HG03469 (cell line): ENCODE measurements around the gene ENPP1.

Experiments
- ATAC-seq: cut with Tn5 transposase; IDR thresholded peaks from one replicate; pipeline ENCODE4 v1.9.1; 2021; ENCODE audit warnings: mild to moderate bottlenecking, moderate library complexity, moderate number of reproducible peaks; ENCODE audit not compliant: unreplicated experiment

Gene ENPP1

DNA sequence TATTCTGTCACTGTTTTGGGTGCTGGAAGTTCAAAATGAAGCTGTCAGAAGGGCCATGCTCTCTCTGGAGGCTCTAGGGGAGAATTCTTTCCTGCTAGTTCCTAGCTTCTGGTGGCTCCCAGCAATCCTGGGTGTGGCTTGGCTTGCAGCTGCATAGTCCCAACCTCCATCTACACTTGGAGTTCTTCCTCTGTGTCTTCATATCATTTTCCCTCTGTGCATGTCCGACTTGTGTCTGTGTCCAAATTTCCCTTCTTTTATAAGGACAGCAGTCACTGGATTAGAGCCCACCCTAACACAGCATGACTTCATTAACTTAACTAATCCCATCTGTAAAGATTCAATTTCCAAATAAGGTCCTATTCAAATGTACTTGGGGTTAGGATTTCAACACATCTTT is 23.3 kb upstream of the ENPP1 start:
- no peak for ATAC-seq

DNA sequence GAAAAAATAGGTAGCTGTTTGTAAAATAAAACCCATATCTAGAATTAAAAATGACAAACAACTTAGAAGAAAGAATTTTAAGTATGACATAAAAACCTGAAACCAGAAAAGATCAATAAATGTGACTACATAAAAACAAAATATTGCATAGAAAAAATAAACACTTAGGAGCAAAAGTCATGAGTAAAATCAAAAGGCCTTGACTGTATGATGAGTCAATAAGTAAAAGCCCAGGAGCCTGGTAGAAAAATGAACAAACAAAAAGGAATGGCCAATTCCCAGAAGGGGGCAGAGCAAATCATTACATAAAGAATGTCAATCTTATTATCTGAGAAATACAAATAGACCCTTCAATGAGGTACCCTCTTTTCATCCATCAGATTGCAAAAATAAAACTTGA is 20.7 kb upstream of the ENPP1 start:
- ATAC-seq, result no peak

DNA sequence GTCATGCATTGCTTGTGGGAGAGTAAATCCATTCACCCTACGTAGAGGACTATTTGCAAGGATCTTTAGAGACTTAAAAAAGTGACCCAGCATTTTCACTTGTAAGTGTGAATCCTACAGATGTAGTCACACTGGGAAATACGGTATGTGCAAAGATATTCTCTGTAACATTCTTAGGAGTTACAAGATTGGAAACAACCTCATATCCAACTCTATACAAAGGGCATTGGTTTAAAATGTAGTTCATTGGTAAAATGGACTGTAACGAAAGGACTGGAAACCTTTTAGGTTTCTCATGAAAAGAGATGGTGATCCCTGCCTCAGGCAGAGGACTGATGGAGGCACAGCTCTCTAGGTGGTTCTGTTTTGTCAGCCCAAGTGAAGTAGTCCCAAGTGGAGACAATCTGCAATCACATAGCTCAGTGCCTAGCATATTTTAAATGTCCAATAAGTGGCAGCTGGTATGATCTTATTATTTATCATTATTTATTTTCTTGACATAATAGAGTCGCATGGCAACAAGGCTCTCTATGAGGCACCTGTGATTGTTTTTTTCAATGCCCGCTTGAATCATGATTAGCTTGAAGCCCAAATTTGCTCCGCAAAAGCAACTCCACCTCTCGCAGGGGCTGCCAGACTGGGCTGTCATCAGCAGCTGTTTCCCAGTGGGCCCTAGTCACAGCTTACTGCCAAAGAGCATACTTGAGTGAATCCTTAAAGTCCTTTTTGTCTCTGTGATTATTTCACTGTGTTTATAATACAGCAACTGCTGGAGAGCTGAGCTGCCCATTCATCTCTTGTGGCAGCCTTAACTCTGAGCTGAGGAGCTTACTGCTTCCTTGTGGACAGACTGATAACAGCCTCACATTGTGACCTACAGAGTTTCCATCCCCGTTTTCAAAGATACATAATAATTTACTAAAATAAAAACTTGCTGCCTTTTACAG is 19.8 kb upstream of the ENPP1 start:
- ATAC-seq, result no peak

DNA sequence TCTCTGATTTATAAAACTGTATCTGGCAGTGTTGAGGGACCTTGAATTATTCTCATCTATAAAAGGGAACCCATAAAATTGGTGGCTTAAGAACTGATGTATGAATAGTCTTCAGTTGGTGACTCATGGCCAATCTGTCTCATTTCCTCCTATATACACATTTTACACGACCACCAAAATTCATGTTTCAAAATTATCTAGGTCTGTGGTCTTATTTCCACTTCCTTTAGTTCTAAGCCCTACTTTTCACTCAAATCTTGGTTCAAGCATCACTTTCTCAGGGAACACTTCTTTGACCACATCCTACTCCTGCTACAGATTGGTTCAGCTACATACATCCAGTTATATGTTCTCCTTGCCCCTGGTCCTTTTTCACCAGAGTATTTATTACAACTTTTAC is 18.6 kb upstream of the ENPP1 start:
- no peak for ATAC-seq

DNA sequence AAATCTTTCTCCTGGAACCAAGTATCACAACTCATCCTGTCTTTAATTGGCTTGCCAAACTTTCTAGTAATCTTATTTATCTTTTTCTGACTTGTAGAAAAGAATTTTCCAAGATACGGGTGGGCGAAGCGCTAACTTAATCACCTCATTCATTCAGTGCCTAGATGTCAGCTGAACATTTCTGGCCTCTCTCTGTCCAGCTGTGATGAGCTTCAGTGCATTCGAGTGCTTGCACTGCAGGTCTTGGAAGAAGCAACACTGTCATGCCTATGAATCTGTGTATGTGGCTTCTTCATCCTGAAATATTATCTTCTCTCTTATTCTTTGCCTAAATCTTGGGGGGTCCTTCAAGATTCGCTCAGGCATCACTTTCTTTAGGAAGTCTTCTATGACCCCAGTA is 16.3 kb upstream of the ENPP1 start:
- ATAC-seq, result no peak

DNA sequence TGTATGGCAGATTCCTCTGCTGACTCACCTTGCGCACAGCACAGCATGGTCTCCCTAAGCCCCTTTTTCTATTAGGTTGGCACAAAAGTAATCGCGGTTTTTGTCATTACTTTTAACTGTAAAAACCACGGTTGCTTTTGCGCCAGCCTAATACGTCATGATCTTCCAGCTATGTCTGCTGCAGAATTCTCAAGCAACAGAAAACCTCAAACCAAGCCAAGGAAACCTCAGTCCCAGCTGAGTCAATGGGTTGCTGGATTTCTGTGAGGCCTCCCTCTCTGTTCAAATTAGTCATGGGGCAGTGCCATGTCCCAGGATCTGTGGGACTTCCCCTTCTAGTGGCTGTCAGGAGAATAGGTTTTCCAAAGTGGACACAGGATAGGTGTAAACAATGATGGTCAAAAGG is 15.7 kb upstream of the ENPP1 start:
- ATAC-seq, result no peak

DNA sequence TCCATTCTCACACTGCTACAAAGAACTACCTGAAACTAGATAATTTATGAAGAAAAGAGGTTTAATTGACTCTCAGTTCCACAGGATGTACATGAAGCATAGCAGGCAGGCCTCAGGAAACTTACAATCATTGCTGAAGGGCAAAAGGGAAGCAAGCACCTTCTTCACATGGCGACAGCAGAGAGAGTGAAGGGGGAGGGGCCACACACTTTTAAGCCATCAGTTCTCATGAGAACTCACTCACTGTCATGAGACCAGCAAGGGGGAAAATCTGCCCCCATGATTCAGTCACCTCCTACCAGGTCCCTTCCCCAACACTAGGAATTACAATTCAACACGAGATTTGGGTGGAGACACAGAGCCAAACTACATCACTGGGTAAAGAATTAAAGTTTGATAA is 12.5 kb upstream of the ENPP1 start:
- ATAC-seq, result no peak

DNA sequence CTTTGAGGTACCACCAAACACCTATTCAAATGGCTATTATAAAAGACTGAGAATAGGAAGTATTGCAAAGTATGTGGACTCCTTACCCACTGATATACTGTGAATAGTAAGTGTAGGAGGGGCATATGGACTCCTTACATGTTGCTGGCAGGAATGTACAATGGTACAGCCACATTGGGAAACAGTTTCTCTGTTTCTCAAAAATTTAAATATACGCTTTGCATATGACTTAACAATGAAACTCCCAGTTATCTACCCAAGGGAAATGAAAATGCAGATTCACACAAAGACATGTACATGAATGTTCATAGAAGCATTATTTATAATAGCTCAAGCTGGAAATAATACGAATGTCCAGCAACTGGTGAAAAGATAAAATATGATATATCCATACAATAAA is 5.5 kb upstream of the ENPP1 start:
- no peak for ATAC-seq

DNA sequence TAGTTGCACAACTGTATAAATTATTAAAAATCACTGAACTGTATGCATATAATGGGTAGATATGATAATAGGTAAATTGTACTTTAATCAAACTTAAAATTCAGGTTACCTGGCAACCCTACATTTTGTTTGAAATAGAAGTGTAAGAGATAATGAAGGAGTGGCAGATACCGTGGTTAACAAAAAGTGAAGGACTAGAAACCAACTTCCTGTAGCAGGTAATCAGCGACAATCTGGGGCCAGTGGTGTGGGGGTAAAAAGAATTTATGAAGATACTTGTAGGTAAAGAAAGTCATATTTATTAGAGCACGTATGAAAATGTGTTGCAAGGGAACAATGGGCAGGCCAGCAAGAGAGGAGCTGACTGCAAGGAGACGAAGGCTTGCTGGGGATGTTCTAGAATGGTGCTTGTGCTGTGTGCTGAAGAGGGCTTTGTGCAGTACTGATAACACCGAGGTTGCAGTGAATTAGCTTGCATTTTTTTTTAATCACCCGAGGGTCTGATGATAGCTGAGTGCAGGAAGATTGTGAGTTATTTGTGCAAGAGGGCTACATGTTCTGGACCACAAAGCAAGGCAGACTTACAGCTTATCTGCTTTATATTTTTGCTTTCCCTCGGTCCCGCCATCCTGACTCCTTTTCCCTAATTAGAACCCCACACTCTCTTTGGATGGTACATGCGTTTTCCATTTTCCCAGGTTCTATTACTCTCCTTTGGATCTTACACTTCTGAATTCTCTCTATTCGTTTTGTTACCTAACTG is 4.6 kb upstream of the ENPP1 start:
- ATAC-seq, result no peak

DNA sequence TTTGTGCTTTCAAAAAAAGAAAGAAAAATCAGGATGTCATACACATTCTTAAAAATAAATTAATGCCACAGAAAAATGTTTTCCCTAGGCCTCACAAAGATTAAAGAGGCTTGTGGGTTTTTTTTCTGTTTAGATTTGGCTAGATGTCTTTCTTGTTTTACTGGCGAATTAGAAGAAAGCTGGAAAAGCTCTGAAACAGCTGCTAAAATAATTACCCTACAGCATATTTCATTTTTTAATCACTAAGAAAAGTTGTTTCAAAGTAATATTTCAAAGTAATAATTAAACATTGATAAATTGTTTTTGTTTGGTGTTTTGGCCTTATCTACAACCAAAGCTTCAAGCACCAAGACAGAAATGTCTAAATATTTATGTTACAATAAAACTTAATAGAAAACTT is 3.7 kb upstream of the ENPP1 start:
- ATAC-seq, result no peak

DNA sequence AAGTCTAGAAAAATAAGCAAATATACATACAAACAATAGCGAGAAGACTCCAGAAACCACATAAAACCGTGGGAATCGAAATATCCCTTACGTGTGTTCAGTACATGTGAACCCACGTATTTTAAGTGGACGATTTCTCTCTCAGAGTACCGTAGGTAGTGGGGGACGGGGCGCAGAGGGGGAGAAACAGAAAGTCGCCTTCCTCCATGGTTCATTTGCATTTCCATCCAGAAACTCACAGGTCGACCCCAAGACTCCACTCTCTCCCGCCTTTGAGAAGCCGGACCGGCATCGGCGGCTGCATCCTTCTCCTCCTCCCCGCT is 538 bp upstream of the ENPP1 start:
- no peak for ATAC-seq

DNA sequence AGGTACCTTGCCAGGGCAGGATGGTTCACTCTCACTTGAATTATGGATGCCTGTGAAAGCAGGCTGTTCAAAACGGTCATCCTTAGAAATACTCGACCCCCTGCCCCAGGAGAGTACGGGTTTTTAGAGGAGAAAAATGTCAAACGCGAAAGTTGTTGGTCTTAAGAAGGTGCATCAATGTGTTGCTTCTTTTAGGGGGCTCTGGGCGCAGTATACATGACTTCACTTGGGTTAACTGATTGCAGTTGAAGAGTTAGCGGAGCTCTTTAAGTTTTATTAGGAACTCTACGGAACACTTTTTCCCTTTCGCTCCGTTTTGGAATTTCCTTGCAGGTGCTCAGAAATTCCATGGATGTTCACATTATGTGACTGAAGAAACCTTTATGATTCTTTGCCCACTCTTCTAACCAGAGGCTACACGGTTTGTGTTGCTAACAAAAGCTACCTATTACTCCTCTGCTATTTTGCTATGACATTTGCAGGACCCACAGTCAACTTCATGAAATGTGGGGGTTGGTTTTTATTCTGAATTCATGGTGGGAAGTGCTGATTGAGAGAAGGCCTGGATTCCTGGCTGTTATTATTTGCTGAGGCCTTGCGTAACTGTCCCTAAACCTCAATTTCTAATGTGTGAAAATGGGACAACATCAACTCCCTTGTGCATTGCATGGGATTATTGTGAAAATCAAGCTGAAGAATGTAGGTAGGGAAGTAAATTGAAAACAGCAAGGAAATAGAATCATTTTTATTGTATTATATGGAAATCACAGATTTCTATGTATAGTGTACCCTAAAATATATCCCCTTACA is 845 bp downstream of the ENPP1 start:
- no peak for ATAC-seq

DNA sequence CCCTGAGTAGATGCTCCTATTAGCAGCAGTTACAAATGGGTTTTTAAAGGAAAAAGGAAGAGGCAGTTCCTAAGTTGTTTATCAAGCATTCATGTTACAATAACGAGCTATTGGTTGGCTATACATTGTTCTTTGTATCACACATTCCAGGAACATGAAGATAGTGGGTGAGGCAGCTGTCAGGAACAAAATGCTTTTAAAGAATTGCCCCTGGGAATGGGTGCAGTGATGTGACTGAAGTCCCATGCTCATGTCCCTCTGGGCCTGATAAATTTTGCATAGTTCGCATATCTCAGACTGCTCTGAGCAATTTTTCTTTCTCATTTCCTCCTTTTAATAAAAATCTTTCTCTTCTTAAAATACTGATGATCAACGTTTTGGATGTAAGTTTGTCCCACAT is 3.7 kb downstream of the ENPP1 start:
- ATAC-seq, result no peak

DNA sequence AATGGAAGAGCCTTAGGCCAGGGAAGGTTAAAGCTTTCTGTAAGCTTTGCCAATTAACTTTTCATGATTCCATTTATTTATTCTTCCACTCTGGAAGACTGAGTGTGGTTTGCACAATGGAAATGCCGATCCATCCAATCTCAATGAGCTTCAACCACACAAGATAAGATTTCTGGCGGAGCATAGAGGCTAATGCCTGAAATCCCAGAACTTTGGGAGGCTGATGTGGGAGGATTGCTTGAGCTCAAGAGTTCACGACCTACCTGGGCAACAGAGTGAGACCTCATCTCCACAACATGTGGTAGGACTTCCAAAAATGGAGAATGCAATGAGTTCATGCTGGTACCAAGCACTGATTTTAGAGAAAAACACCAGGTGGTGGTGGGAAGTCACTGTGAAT is 6.2 kb downstream of the ENPP1 start:
- no peak for ATAC-seq

DNA sequence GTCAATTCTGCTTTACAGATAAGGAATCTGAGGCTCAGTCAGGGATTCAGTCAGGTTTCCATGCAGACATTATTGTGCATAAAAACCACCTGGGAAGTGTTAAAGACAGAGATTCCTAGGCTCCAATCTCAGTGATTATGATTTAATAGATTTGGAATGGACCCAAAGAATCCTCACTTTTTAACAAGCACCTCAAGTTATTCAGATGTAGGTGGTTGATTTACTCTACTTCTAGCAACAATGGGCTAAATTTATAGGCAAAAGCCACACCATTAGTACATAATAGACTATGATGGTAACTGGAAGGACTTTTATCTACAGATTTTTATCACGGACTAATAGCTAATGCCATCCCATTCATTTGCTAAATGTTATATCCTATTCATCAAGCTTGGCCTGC is 9.0 kb downstream of the ENPP1 start:
- ATAC-seq, result no peak

DNA sequence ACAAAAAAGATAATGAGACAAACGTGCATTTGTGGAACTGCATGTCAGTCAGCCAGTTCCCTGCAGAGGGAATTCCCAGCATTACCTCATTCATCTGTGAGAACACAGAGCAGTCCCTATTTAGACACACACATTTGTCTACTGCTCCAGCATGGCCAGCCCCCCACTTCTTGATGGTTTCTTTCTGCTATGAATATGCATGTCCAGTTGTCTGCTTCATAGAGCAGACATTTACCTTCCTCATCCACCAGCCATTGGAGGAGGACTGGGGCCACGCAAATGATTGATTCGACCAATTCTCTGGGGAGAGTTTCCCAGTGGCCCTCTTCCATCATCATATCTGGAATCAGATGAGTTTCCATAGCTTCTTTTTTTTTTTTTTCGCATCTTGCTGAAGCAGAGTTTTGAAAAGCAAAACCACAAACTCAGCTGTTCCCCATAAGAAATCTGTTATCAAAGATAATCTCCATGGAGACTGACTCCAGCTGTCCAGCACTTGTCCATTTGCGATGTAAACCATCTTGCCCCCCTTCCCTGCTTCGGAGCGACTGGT is 11.8 kb downstream of the ENPP1 start:
- ATAC-seq, result no peak

DNA sequence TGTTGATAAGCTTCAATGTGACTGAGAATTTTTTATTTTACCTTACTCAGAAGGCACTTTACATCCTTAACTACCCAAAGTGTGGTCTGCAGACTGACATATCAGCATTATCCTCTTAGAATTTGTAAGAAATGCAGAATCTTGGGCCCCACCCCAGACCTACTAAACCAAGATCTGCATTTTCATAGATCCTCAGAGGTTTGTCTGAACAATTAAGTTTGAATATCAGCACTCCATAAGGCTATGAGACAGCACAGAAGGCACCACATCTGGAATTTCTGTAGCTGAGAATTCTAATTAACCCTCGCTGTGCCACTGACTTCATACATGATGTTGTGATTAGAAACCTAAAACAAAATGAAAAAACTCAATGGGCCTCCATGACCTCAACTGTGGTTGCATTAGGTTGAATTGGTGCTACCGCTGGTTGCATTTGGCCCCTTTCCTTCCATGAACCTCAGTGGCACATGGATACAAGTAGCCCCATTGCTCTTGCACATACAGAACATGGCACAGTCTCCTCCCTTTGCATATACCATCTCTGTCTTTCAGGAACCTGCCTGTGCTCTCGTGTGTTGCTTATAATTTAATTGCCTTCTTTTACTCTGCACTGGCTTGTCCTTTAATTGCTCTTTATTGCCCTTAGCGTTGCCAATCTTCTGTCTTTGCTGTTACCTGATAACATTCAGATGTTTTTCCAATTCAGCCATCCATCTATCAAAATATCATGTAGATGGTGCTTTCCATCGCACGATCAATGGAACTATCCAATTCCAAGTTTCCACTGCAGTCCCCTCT is 13.4 kb downstream of the ENPP1 start:
- no peak for ATAC-seq

DNA sequence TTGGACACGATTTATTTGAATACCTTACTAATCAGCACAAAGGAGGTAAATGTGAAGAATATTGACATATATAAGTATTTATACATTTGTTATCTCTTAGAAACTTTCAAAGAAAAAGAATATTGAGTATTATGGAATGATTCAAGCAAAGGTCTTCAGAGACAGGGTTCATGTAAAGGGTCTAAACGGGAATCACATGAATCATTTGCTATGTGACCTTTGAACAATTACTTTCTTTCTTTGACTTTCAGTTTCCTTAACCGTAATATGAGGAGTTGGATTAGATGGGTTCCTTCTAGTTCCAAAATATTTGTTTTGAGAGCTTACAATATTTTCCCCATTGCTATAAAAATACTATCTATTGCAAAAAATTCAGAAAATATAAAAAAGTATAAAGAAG is 14.3 kb downstream of the ENPP1 start:
- no peak for ATAC-seq

DNA sequence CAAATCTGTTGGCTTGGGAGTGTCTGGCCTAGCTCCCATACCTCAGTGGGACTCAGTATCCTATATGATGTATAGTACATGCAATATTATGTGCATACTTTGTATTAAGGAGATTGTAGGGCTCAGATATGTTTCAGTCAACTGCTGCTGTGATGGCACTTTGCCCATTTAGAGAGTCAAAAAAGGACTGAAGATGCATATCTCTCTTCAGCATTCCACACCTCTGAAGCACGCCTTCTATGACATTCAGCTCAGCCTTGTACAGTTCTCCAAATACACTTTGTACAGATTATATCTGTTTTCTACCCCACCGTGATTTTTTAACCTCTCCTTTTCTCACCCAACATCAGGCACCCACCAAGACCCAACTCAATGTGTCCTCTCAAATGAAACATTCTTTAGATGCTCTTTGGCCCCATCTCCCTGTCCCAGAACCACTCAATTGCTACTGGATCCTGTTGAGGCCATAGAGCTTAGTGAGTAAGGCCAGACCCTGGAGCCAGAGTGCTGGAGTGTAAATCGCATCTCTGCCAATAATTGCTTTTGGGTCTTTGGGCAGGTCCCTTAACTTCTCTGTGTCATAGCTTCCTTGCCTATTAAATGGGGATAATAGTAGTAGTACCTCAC is 15.6 kb downstream of the ENPP1 start:
- ATAC-seq, result no peak

DNA sequence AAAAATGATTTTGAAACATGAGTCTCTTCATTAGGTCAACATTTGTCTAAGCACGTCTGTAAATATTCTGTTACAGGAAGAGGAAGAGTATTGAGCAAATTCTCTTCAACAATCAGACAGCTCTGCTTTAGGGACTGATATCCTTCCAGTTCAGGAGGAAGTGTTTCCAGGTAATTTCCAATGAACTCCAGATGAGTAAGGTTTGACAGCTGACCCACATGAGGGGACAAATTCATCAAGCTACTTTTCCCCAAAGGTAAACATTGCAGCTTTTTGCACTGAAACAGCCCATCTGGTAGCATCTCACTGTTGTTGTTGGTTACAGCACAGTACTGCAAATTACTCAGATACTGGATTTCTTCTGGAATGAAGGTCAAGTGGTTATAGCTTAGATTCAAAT is 18.1 kb downstream of the ENPP1 start:
- ATAC-seq, result no peak
